Pancreas (tissue), 10 donors: Measurements from ENCODE around the gene PI4KA. TPM values are rescaled to one million over a fixed set of nuclear protein-coding genes. Genes with fewer than 3 reads are reported as not detected.

ENCODE experiments used
- ATAC-seq, 4 donors: fragments of 200-7000 bp; cut with Tn5 transposase; one replicate each; pipeline versions ENCODE4 v1.8.0 to v1.9.1; 2020; ENCODE audit warnings: mild to moderate bottlenecking in 4 of 4, moderate library complexity in 4 of 4
- DNase-seq, 6 donors: peaks; one replicate each; pipeline ENCODE4 v3.0.0-alpha.2; 2020
- FAIRE-seq: peaks from 2 replicates; lab custom pipeline; 2012; peaks lifted over from hg19 to GRCh38; lab: Jason Lieb, UNC
- H3K27ac ChIP-seq, 4 donors: fragments of 200-600 bp; sonication (generic); 1 replicate in 3 of 4; 2 replicates in 1 of 4; pipeline versions ENCODE4 v1.5.0 to v1.8.0; 2020
- H3K27me3 ChIP-seq, 4 donors: fragments of 200-600 bp; one replicate each; pipeline ENCODE4 v1.8.0; 2021
- H3K36me3 ChIP-seq, 3 donors: fragments of 200-600 bp; sonication (generic) in 1 of 3; one replicate each; pipeline versions ENCODE4 v1.5.0 to v1.8.0; 2020 to 2021
- H3K4me1 ChIP-seq, 3 donors: fragments of 200-600 bp; one replicate each; pipeline ENCODE4 v1.8.0; 2021
- H3K4me3 ChIP-seq, 4 donors: fragments of 200-600 bp; sonication (generic) in 2 of 4; one replicate each; pipeline versions ENCODE4 v1.5.0 to v1.8.0; 2020 to 2021
- H3K9me3 ChIP-seq, 4 donors: fragments of 200-600 bp; one replicate each; pipeline ENCODE4 v1.8.0; 2021
- CTCF ChIP-seq, 4 donors: fragments of 200-600 bp; sonication (generic) in 3 of 4; IDR thresholded peaks; one replicate each; pipeline versions ENCODE4 v1.5.0 to v1.8.0; 2021; ENCODE audit warnings: antibody characterized with exemption in 4 of 4
- WGBS, 2 donors: extraction: QIAGEN DNeasy Blood & Tissue Kit; methylation state at CpG; one replicate each; pipeline ENCODE4 v1.1.7; 2013; 5-methylcytosine and 5-hydroxymethylcytosine counted together
- intact Hi-C, 3 donors: fragments of 100-400 bp; cut with DNase I; formaldehyde crosslinking; loops; one replicate each; pipeline versions ENCODE4 v1.11.1 to v1.14.2; 2022
- polyA plus RNA-seq, 2 donors: library from polyadenylated mRNA; stranded (reverse); fragments of 200-250 nt; gene quantifications; one replicate each; pipeline ENCODE4 v1.2.3, GENCODE V29; 2013
- total RNA-seq, 6 donors: library from RNA; stranded (reverse); fragmentation: NEBNext Ultra II Directional in 4 of 6; extraction: Animal tissue kit (Norgen Biotek cat#: 25700) in 4 of 6; gene quantifications; one replicate each; pipeline versions ENCODE4 v1.2.1 to v1.2.4, GENCODE V29; 2021 to 2023
- donor health status: healthy with polysubstance abuse.
- donor health status: DM: no; HTN: no; CAD: no; lungs with moderate emphysema.
- donor health status: DM: no; HTN: no; CAD: no.
- donor health status: control.
- donor health status: control.
- donor health status: Bipolar disorder and iron deficiency.
- donor health status: DM: yes; HTN: yes; CAD: no.
- donor health status: DM: no; HTN: no; CAD: no.
- donor health status: DM: no; HTN: no; CAD: no.
- donor health status: DM: yes; HTN: yes; CAD: no.

Gene PI4KA
- total and polyA plus RNA-seq, 8 donors = 23.6 to 46.6 (median 32.0) TPM

GRCh38 chr22:20762233-20762796, 96.3 kb downstream of the PI4KA start:
- intact Hi-C loops = loop anchor here in 1 of 3 donors (10.0 kb wide), 1 partner anchor 212 kb away; no protein-coding TSS in a partner anchor
- Histone ChIP-seq H3K27ac (no peak overlapping the region), H3K4me3 (no peak overlapping the region), H3K9me3 (no peaks in the 10 kb centered on the region), H3K27me3 (no peaks in the 10 kb centered on the region), H3K36me3 (peaks cover 3 to 25% (median 9%) of the 10 kb centered on the region in 3 donors), H3K4me1 (no peaks in the 10 kb centered on the region)
- WGBS, 2 donors = 84 to 93% methylated on average over 7 of the region's 7 CpGs
- TF ChIP-seq CTCF (IDR thresholded peaks at IDR 0.05) = no peak
- ATAC-seq = no peak
- no peak for DNase-seq
- FAIRE-seq = no peak

GRCh38 chr22:20761536-20761935, 97.1 kb downstream of the PI4KA start:
- FAIRE-seq (no peak), DNase-seq (no peak), ATAC-seq (no peak)
- intact Hi-C loops = loop anchor here in 1 of 3 donors (10.0 kb wide), 1 partner anchor 213 kb away; no protein-coding TSS in a partner anchor
- no peaks in the 10 kb centered on the region for H3K27me3 ChIP-seq
- no peaks in the 10 kb centered on the region for H3K4me1 ChIP-seq
- H3K36me3 ChIP-seq = peaks cover 3 to 25% (median 9%) of the 10 kb centered on the region in 3 donors
- WGBS, 2 donors = 86 to 89% methylated on average over 2 of the region's 2 CpGs
- no peak overlapping the region for H3K4me3 ChIP-seq
- TF ChIP-seq CTCF (IDR thresholded peaks at IDR 0.05) = no peak
- no peaks in the 10 kb centered on the region for H3K9me3 ChIP-seq
- no peak overlapping the region for H3K27ac ChIP-seq

DNA sequence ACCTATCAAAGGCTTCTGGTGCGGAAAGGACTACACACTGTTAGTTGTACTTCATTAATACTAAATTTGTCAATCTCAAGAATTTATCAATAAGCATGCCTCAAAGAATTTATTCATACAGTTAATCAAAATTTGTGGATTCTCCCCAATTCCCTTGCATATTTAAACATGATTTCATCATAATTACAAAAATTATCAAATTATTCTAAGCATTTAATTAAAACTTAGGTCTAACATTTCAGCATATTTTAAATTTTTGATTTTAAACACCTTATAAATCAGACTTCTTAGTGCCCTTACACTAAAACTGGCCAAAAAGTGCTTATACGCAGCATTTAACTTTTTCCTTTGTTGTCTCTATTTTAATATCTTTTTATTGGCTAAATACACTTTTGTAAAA, 98.5 kb downstream of the PI4KA start:
- ATAC-seq (no peak), DNase-seq (no peak), FAIRE-seq (no peak)
- Histone ChIP-seq H3K36me3 (peaks cover 3 to 24% (median 9%) of the 10 kb centered on the region in 3 donors), H3K27me3 (no peaks in the 10 kb centered on the region), H3K4me1 (no peaks in the 10 kb centered on the region), H3K9me3 (no peaks in the 10 kb centered on the region), H3K4me3 (no peak overlapping the region), H3K27ac (no peak overlapping the region)
- 97 to 98% methylated on average over 2 of the region's 2 CpGs for WGBS, 2 donors
- intact Hi-C loops = loop anchor here in 1 of 3 donors (10.0 kb wide), 1 partner anchor 215 kb away; no protein-coding TSS in a partner anchor
- TF ChIP-seq CTCF (IDR thresholded peaks at IDR 0.05) = no peak

GRCh38 chr22:20758688-20759087, 99.9 kb downstream of the PI4KA start:
- FAIRE-seq = no peak
- no peak overlapping the region for H3K4me3 ChIP-seq
- H3K36me3 ChIP-seq = peaks cover 0 to 10% (median 0%) of the 10 kb centered on the region in 3 donors
- H3K27ac ChIP-seq = no peak overlapping the region
- H3K4me1 ChIP-seq = no peaks in the 10 kb centered on the region
- DNase-seq = no peak
- no peaks in the 10 kb centered on the region for H3K9me3 ChIP-seq
- intact Hi-C loops = no loop called here
- no peaks in the 10 kb centered on the region for H3K27me3 ChIP-seq
- no peak for ATAC-seq
- TF ChIP-seq CTCF (IDR thresholded peaks at IDR 0.05) = no peak
- 95 to 97% methylated on average over 2 of the region's 2 CpGs for WGBS, 2 donors

GRCh38 chr22:20756846-20757245, 101.8 kb downstream of the PI4KA start:
- Histone ChIP-seq H3K9me3 (no peaks in the 10 kb centered on the region), H3K4me3 (no peak overlapping the region), H3K27me3 (no peaks in the 10 kb centered on the region), H3K36me3 (peaks cover 0 to 17% (median 0%) of the 10 kb centered on the region in 3 donors), H3K4me1 (no peaks in the 10 kb centered on the region), H3K27ac (no peak overlapping the region)
- ATAC-seq (no peak), DNase-seq (no peak), FAIRE-seq (no peak)
- TF ChIP-seq CTCF (IDR thresholded peaks at IDR 0.05) = no peak
- 96 to 97% methylated on average over 3 of the region's 3 CpGs for WGBS, 2 donors
- intact Hi-C loops = no loop called here
